ENCODE data around the gene TFR2. TPM values are rescaled to one million over a fixed set of nuclear protein-coding genes. Genes with fewer than 3 reads are reported as not detected.
A peak's percentile ranks its signal among the peaks of the same experiment; 100 is the strongest.

Gene TFR2
- total and polyA plus RNA-seq, 9 of the 15 experiments (the other 6 are each of a cell fraction or from before 2014, with no cell fraction given) = 3.8 to 123 (median 51.1) TPM

DNA sequence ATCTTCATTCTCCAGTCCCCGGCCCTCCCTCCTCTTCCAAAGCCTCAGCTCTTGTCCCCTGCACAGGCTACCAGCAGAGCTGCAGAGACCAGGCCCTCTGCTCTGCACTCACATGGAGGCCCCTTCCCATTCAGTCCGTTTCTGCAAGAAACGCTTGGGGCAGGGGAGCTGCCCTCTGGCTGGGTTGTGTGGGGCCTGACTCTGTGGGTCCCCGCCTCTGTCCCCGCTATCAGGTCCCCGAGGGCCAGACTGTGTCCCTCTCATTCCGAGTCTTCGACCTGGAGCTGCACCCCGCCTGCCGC is 37.7 kb downstream of the TFR2 start (continued):
- TF ChIP-seq MEIS2 (IDR thresholded peaks at IDR 0.05; ENCODE audit: partially characterized antibody) (no peak), SRSF1 (IDR thresholded peaks at IDR 0.05; ENCODE audit: low read depth, low read length) (no peak), KLF1 (tag; IDR thresholded peaks at IDR 0.05) (no peak), KLF10 (CRISPR knock-in tag; IDR thresholded peaks at IDR 0.05) (no peak), CREM (IDR thresholded peaks at IDR 0.05; ENCODE audit: low read depth) (no peak), MYBL2 (IDR thresholded peaks at IDR 0.05; ENCODE audit: low read depth) (no peak), MYBL2 (CRISPR knock-in tag; IDR thresholded peaks at IDR 0.05; ENCODE audit: borderline replicate concordance) (no peak), HIVEP1 (CRISPR knock-in tag; IDR thresholded peaks at IDR 0.05) (no peak), TCF3 (CRISPR knock-in tag; IDR thresholded peaks at IDR 0.05) (no peak), ZFP1 (CRISPR knock-in tag; IDR thresholded peaks at IDR 0.05) (no peak), ARID1B (IDR thresholded peaks at IDR 0.05) (no peak), MXI1 (IDR thresholded peaks at IDR 0.05; ENCODE audit: low read depth, low read length) (no peak), L3MBTL2 (IDR thresholded peaks at IDR 0.05) (peak; percentile 89), KLF13 (tag; IDR thresholded peaks at IDR 0.05; ENCODE audit: borderline replicate concordance, low read depth) (no peak), MTA1 (IDR thresholded peaks at IDR 0.05; ENCODE audit: borderline replicate concordance) (no peak), ZNF174 (CRISPR knock-in tag; IDR thresholded peaks at IDR 0.05) (no peak), STAG1 (CRISPR knock-in tag; IDR thresholded peaks at IDR 0.05; ENCODE audit: borderline replicate concordance) (no peak), SMARCE1 (IDR thresholded peaks at IDR 0.05) (no peak), ZNF146 (CRISPR knock-in tag; IDR thresholded peaks at IDR 0.05; ENCODE audit: unreplicated experiment) (no peak), HBP1 (CRISPR knock-in tag; IDR thresholded peaks at IDR 0.05) (no peak), SAP30 (IDR thresholded peaks at IDR 0.05; ENCODE audit: borderline replicate concordance, insufficient read depth, low read depth, low read length, poor library complexity, severe bottlenecking) (peak; percentile 24), HDAC1 (IDR thresholded peaks at IDR 0.05) (no peak; a peak in 1 of 4 replicates)
- TF ChIP-seq, protein P1, sequence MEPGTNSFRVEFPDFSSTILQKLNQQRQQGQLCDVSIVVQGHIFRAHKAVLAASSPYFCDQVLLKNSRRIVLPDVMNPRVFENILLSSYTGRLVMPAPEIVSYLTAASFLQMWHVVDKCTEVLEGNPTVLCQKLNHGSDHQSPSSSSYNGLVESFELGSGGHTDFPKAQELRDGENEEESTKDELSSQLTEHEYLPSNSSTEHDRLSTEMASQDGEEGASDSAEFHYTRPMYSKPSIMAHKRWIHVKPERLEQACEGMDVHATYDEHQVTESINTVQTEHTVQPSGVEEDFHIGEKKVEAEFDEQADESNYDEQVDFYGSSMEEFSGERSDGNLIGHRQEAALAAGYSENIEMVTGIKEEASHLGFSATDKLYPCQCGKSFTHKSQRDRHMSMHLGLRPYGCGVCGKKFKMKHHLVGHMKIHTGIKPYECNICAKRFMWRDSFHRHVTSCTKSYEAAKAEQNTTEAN (CRISPR knock-in tag; IDR thresholded peaks at IDR 0.05) = no peak
- TF ChIP-seq, protein P2, sequence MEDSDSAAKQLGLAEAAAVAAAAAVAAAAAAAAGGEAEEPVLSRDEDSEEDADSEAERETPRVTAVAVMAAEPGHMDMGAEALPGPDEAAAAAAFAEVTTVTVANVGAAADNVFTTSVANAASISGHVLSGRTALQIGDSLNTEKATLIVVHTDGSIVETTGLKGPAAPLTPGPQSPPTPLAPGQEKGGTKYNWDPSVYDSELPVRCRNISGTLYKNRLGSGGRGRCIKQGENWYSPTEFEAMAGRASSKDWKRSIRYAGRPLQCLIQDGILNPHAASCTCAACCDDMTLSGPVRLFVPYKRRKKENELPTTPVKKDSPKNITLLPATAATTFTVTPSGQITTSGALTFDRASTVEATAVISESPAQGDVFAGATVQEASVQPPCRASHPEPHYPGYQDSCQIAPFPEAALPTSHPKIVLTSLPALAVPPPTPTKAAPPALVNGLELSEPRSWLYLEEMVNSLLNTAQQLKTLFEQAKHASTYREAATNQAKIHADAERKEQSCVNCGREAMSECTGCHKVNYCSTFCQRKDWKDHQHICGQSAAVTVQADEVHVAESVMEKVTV (CRISPR knock-in tag; IDR thresholded peaks at IDR 0.05) = no peak
- TF ChIP-seq, protein P3, sequence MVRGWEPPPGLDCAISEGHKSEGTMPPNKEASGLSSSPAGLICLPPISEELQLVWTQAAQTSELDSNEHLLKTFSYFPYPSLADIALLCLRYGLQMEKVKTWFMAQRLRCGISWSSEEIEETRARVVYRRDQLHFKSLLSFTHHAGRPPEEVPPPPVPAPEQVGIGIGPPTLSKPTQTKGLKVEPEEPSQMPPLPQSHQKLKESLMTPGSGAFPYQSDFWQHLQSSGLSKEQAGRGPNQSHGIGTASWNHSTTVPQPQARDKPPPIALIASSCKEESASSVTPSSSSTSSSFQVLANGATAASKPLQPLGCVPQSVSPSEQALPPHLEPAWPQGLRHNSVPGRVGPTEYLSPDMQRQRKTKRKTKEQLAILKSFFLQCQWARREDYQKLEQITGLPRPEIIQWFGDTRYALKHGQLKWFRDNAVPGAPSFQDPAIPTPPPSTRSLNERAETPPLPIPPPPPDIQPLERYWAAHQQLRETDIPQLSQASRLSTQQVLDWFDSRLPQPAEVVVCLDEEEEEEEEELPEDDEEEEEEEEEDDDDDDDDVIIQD (CRISPR knock-in tag; IDR thresholded peaks at IDR 0.05) = no peak

Measured in K562 (cell line).